ENCODE data around the gene CEP112.
"Not testable (repeated sequence)": the region's sequence is repeated elsewhere in the genome, so short reads cannot be mapped to it uniquely, and the experiment has no call there.

The CEP112 gene

DNA sequence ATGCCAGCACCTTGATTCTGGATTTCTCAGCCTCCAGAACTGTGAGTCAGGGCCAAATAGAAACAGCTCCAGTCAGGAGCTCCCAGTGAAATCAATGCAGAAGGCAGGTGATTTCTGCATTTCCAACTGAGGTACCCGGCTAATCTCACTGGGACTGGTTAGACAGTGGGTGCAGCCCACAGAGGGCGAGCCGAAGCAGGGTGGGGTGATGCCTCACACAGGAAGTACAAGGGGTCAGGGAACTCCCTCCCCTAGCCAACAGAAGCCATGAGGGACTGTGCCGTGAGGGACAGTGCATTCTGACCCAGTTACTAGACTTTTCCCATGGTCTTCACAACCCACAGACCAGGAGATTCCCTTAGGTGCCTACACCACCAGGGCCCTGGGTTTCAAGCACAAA is 36.9 kb downstream of the CEP112 start:
- not testable (repeated sequence) for DNase-seq (ENCODE audit: low read depth in 3 of 3)

DNA sequence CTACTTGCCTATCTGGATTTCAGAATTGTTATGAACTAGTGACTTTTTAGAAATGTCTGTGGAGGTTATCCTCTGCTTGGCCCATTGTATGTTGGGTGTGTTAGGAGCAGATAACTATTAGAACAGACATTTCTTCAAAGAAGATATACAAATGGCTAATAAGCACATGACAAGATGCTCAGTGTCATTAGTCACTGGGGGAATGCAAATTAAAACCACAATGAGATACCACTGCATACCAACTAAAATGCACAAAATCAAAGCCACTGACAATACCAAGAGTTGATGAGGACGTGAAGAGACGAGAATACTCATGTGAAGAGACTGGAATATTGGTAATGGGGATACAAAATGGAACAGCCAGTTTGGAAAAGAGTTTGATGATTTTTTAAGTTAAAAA is 39.2 kb downstream of the CEP112 start:
- DNase-seq (ENCODE audit: low read depth in 3 of 3) = no peak

- DNase-seq (ENCODE audit: low read depth in 3 of 3) = no peak
Observed at GRCh38 chr17:66150708-66151107, 41.2 kb downstream of the CEP112 start.

DNA sequence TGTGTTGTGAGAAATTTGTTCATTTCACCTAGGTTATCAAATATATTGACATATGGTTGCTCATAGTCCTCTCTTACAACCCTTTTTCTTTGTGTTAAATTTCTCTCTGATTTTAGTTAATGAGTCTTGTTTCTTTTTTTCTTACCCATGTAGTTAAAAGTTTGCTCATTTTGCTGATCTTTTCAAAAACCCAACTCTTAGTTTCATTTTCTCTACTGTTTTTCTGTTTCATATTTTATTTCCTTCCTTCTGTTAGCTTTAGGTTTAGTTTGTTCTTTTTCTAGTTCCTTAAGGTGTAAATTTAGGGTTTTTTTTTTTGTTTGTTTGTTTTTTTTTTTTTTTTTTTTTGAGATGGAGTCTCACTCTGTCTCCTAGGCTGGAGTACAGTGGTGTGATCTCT is 42.4 kb downstream of the CEP112 start:
- no peak for DNase-seq (ENCODE audit: low read depth in 3 of 3)

- no peak for DNase-seq (ENCODE audit: low read depth in 3 of 3)
Observed at GRCh38 chr17:66146394-66146793, 45.5 kb downstream of the CEP112 start.

- no peak for DNase-seq (ENCODE audit: low read depth in 3 of 3)
Observed at GRCh38 chr17:66143657-66144282, 48.2 kb downstream of the CEP112 start.

- no peak for DNase-seq (ENCODE audit: low read depth in 3 of 3)
Observed at GRCh38 chr17:66142428-66142827, 49.5 kb downstream of the CEP112 start.

DNA sequence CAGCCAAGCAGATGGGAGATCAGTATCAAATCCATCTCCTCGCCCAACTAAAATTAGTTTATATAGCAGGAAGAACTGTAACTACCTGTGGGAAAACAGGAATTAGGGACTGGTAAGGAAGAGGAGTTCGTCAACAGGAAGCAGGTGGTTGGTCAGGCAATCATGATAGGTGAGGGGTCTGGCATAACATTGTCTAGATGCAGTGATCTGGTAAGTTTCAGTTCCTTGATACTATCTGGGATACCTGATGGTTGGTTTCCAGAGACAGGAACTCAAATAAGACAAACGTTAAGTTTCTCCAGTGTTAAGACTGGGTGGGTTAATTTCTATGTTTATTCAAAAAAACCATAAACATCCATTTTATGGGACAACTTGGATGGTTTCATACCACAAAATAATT is 53.8 kb downstream of the CEP112 start:
- no peak for DNase-seq (ENCODE audit: low read depth in 3 of 3)

DNA sequence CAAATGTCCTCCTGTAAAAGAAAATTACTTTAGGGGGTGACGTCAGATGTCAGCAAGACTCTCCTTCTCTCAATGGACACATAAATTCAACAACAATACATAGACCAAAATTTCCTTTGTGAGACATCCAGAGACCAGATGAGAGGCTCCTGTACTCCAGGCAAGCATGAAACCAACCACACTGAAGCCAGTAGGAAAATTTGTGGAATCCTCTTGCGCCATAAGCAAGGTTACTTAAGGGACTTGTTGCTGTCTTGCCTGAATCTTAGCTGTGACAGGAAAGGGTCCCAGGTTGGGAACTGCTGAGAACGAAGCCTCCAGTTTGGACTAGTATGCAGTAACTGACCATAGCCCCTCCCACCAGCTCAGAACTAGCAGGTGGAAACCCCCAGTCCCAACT is 56.0 kb downstream of the CEP112 start:
- no peak for DNase-seq (ENCODE audit: low read depth in 3 of 3)

DNA sequence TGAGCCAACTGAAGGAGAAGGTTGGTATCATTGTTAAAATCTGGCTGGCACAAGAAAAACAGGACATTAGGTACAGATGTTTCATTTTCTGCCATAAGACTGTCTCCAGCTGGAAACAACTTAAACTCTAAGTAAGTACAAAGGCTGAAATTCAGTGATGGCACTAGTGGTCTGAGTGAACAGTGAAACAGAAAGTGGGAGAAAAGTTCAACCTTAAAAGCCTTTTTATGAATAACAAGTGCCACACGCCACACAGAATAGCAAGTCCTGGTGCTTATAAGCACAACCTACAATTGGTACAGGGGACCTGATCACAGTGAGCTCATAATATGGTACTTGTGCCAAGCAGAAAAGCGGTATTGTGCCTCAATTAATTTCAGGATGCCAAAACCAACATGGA is 56.7 kb downstream of the CEP112 start:
- DNase-seq (ENCODE audit: low read depth in 3 of 3) = no peak

DNA sequence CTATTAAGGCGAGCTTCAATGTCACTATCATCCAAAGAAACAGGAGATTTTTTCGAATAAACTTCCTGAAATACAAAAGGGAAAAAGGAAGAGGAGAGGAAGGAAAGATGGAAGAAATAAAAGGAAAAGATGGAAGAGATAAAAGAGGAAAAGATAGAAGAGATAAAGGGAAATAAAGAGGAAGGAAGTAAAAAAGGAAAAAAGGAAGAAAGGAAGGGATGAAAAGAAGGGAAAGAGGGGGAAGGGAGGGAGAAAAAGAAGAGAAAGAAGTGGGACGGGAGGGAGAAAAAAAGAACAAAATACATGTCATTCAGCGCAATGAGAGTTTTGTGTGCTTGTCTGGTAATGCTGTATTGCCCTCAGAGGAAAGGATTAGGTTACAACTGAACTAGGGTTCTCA is 62.2 kb downstream of the CEP112 start:
- DNase-seq (ENCODE audit: low read depth in 3 of 3) = no peak

GRCh38 chr17:66126231-66126630 is 65.7 kb downstream of the CEP112 start:
- no peak for DNase-seq (ENCODE audit: low read depth in 3 of 3)

- DNase-seq (ENCODE audit: low read depth in 3 of 3) = no peak
Observed at GRCh38 chr17:66123163-66123562, 68.8 kb downstream of the CEP112 start.

- no peak for DNase-seq (ENCODE audit: low read depth in 3 of 3)
Observed at GRCh38 chr17:66115246-66115645, 76.7 kb downstream of the CEP112 start.

DNA sequence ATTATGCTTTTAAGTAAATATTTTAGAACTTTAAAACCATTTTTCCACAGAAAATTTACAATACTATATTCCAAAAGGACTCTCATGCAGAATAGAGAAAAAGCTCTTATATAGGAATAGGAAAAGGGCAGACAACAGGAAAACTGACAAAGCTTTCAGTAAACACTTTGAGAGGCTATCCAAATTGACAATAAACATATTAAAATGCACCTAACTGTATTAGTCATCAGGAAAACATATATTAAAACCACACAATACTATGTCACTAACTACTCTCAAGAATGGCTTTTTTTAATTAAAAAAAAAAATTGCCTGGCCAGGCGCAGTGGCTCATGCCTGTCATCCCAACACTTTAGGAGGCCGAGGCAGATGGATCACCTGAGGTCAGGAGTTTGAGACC is 77.3 kb downstream of the CEP112 start:
- no peak for DNase-seq (ENCODE audit: low read depth in 3 of 3)

- DNase-seq (ENCODE audit: low read depth in 3 of 3) = no peak
Observed at GRCh38 chr17:66107731-66108130, 84.2 kb downstream of the CEP112 start.

DNA sequence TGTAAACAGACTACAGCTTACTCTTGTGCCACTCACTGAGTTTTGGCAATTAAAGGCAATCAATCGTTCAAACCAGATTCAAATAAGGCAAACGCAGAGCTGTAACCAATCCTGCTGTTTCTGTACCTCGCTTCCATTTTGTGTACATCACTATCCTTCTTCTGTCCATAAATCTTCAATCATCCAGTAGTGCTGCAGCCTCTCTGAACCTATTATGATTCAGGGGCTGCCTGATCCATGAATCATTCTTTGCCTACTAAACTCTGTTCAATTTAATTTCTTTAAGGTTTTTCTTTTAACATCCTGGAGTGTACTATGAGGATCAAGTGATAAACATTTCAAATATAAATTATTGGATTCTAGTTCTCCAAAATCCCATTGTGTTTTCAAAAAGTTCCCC is 93.9 kb downstream of the CEP112 start:
- no peak for DNase-seq (ENCODE audit: low read depth in 3 of 3)

DNA sequence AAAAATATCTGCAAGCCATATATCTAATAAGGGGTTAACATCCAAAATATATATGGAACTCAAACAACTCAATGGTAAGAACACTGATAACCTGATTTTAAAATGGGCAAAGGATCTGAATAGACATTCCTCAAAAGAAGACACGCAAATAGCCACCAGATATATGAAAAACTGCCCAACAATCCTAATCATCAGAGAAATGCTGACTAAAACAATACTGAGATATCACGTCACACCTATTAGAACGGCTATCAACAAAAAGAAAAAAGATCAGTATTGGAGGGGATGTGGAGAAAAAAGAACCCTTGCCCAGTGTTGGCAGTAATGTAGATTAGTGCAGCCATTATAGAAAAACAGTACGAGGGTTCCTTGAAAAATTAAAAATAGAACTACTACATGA is 97.2 kb downstream of the CEP112 start:
- no peak for DNase-seq (ENCODE audit: low read depth in 3 of 3)

GRCh38 chr17:66091445-66092080 is 100.4 kb downstream of the CEP112 start:
- DNase-seq (ENCODE audit: low read depth in 3 of 3) = no peak

DNA sequence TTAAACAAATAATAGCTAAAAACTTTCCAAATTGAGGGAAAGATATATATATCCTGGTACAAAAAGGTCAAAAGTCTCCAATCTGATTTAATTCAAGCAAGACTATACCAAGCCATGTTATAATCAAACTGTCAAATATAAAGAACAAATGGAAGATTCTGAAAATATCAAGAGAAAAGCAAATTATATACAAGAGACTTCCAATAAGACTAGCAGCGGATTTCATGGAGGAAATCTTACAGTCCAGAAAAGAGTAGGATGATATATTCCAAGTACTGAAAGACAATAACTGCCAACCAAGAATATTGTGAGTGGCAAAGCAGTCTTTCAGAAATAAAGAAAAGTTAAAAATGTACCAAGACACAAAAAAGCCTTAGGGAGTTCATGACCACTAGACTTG is 102.2 kb downstream of the CEP112 start:
- no peak for DNase-seq (ENCODE audit: low read depth in 3 of 3)

- no peak for DNase-seq (ENCODE audit: low read depth in 3 of 3)
Observed at GRCh38 chr17:66088173-66088572, 103.8 kb downstream of the CEP112 start.

DNA sequence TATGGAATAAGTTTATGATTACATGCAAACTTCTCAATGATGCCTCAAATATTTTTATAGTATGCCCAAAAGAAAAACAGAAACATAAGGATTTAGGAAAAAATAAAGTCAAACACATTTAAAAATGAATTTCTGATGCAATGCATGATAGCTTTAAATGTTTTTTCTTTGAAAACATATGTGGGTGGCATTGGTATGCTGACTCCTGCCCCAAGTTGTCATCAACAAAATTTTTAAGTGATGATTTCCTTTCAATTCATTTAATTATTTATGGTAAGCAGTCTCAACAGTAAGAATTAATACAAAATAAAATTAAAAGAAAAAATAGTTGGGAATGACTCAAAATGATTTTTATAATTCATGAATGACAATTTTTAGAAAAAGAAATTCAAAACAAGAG is 104.9 kb downstream of the CEP112 start:
- DNase-seq (ENCODE audit: low read depth in 3 of 3) = no peak

DNA sequence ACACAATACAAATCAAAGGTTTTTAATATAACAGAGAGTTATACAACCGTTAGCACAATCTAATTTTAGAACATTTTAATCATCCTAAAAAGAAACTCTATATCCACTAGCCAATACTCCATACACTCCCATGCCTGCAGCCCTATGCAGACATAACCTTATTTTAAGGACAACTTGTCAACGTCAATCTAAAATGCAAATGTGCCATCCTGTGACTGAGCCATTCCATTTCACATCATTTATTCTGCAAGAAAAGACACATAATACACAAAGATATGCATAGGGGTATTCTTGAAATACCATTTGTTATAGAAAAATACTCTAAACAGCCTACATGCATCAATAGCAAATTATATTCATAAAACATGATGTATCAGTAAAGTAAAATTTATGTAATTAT is 106.7 kb downstream of the CEP112 start:
- DNase-seq (ENCODE audit: low read depth in 3 of 3) = no peak

DNA sequence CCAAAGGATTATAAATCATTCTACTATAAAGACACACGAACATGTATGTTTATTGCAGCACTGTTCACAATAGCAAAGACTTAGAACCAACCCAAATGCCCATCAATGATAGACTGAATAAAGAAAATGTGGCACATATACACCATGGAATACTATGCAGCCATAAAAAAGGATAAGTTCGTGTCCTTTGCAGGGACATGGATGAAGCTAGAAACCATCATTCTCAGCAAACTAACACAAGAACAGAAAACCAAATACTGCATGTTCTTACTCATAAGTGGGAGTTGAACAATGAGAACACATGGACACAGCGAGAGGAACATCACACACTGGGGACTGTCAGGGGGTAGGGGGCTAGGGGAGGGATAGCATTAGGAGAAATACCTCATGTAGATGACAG is 111.3 kb downstream of the CEP112 start:
- DNase-seq (ENCODE audit: low read depth in 3 of 3) = not testable (repeated sequence)

Measured in stimulated activated CD4-positive, alpha-beta T cell treated with anti-CD3 and anti-CD28 coated beads, TNF-alpha, amount 100 ng/mL, for 24 hours (primary cell).